SK-N-SH treated with all-trans-retinoic acid at 6 μM for 48 hours (cell line): Measurements from ENCODE around the gene FRMD4A.

Source experiments
- ATAC-seq: fragments of 200-7000 bp; cut with Tn5 transposase; 3 replicates; pipeline ENCODE4 v1.9.1; 2020; ENCODE audit warnings: mild to moderate bottlenecking, moderate library complexity
- ARNTL ChIP-seq: fragments of 450-650 bp; formaldehyde crosslinking; IDR thresholded peaks from 2 replicates; pipeline ENCODE4 v1.5.0; 2020; ENCODE audit warnings: low read depth, mild to moderate bottlenecking, moderate library complexity, borderline replicate concordance
- CREB5 ChIP-seq: fragments of 250-450 bp; sonication (Bioruptor Pico); IDR thresholded peaks from 2 replicates; pipeline ENCODE4 v1.5.1; 2020; ENCODE audit warnings: low read depth, mild to moderate bottlenecking, moderate library complexity
- CSDC2 ChIP-seq: fragments of 250-450 bp; sonication (Bioruptor Pico); IDR thresholded peaks from 2 replicates; pipeline ENCODE4 v1.5.0; 2020; ENCODE audit warnings: mild to moderate bottlenecking, moderate library complexity
- ESRRG ChIP-seq: fragments of 250-450 bp; sonication (Bioruptor Pico); IDR thresholded peaks from 2 replicates; pipeline ENCODE4 v1.6.1; 2021; ENCODE audit warnings: mild to moderate bottlenecking
- GLIS3 ChIP-seq: fragments of 250-450 bp; sonication (Bioruptor Pico); IDR thresholded peaks from 2 replicates; pipeline ENCODE4 v1.5.0; 2020; ENCODE audit warnings: mild to moderate bottlenecking, moderate library complexity
- ISL1 ChIP-seq: fragments of 250-450 bp; sonication (Bioruptor Pico); IDR thresholded peaks from 2 replicates; pipeline ENCODE4 v2.1.2; 2022; ENCODE audit warnings: mild to moderate bottlenecking, moderate library complexity
- OSR1 ChIP-seq: fragments of 250-450 bp; sonication (Bioruptor Pico); IDR thresholded peaks from 2 replicates; pipeline ENCODE4 v1.8.0; 2022; ENCODE audit warnings: moderate library complexity, mild to moderate bottlenecking, inconsistent platforms
- PATZ1 ChIP-seq: fragments of 250-450 bp; sonication (Bioruptor Pico); IDR thresholded peaks from 2 replicates; pipeline ENCODE4 v1.8.0; 2020; ENCODE audit warnings: mild to moderate bottlenecking, moderate library complexity, borderline replicate concordance
- POU6F1 ChIP-seq: fragments of 250-450 bp; sonication (Bioruptor Pico); IDR thresholded peaks from 2 replicates; pipeline ENCODE4 v1.8.0; 2021; ENCODE audit warnings: low read depth, mild to moderate bottlenecking, moderate library complexity, borderline replicate concordance
- PPARA ChIP-seq: fragments of 250-450 bp; sonication (Bioruptor Pico); IDR thresholded peaks from 2 replicates; pipeline ENCODE4 v1.5.0; 2020; ENCODE audit warnings: mild to moderate bottlenecking, borderline replicate concordance
- RARB ChIP-seq: fragments of 250-450 bp; sonication (Bioruptor Pico); IDR thresholded peaks from 2 replicates; pipeline ENCODE4 v1.8.0; 2021; ENCODE audit warnings: mild to moderate bottlenecking, moderate library complexity
- SNAI2 ChIP-seq: fragments of 250-450 bp; sonication (Bioruptor Pico); IDR thresholded peaks from 2 replicates; pipeline ENCODE4 v1.5.0; 2020; ENCODE audit warnings: mild to moderate bottlenecking, moderate library complexity
- TCF4 ChIP-seq: fragments of 250-450 bp; sonication (Bioruptor Pico); IDR thresholded peaks from 2 replicates; pipeline ENCODE4 v1.8.0; 2021; ENCODE audit warnings: mild to moderate bottlenecking, moderate library complexity, borderline replicate concordance
- TOX ChIP-seq: fragments of 250-450 bp; sonication (Bioruptor Pico); IDR thresholded peaks from 2 replicates; pipeline ENCODE4 v1.8.0; 2021; ENCODE audit warnings: mild to moderate bottlenecking, moderate library complexity, borderline replicate concordance
- ZC3H10 ChIP-seq: fragments of 250-450 bp; sonication (Bioruptor Pico); IDR thresholded peaks from 2 replicates; pipeline ENCODE4 v1.5.1; 2021; ENCODE audit warnings: mild to moderate bottlenecking, moderate library complexity
- ZFP3 ChIP-seq: fragments of 250-450 bp; sonication (Bioruptor Pico); IDR thresholded peaks from 2 replicates; pipeline ENCODE4 v1.5.0; 2020; ENCODE audit warnings: mild to moderate bottlenecking, moderate library complexity
- ZFP30 ChIP-seq: fragments of 450-650 bp; formaldehyde crosslinking; IDR thresholded peaks from 2 replicates; pipeline ENCODE4 v1.5.0; 2022; ENCODE audit warnings: mild to moderate bottlenecking, moderate library complexity
- ZNF565 ChIP-seq: fragments of 450-650 bp; formaldehyde crosslinking; conservative IDR thresholded peaks from 2 replicates; pipeline ENCODE4 v1.5.0; 2020; ENCODE audit warnings: low read depth, mild to moderate bottlenecking, moderate library complexity
- ZNF70 ChIP-seq: fragments of 450-650 bp; formaldehyde crosslinking; IDR thresholded peaks from 2 replicates; pipeline ENCODE4 v1.5.0; 2020; ENCODE audit warnings: mild to moderate bottlenecking, moderate library complexity
- ZNF8 ChIP-seq: fragments of 450-650 bp; formaldehyde crosslinking; IDR thresholded peaks from 2 replicates; pipeline ENCODE4 v1.5.0; 2020; ENCODE audit warnings: mild to moderate bottlenecking, moderate library complexity
- TF ChIP-seq, protein P1 (sequence below): fragments of 250-450 bp; sonication (Bioruptor Pico); IDR thresholded peaks from 2 replicates; pipeline ENCODE4 v1.5.1; 2021; ENCODE audit warnings: mild to moderate bottlenecking, moderate library complexity

The FRMD4A gene

DNA sequence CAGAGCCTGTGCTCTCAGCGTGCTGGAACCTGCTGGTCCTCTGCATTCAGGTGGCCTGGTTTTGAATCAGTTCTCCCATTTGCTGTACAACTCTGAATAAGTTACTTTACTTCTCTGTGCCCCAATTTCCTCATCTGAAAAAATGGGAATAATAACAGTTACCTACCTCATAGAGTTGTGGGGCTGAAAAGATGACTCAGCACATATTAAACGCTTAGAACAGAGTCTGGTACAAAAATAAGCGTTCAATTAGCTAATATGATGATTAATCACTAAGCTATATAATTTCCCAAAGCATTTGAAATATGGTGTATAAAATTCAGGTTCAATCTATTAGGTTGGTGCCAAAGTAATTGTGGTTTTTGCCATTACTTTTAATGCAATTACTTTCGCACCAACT, 484.8 kb downstream of the FRMD4A start:
- no peak for ATAC-seq

DNA sequence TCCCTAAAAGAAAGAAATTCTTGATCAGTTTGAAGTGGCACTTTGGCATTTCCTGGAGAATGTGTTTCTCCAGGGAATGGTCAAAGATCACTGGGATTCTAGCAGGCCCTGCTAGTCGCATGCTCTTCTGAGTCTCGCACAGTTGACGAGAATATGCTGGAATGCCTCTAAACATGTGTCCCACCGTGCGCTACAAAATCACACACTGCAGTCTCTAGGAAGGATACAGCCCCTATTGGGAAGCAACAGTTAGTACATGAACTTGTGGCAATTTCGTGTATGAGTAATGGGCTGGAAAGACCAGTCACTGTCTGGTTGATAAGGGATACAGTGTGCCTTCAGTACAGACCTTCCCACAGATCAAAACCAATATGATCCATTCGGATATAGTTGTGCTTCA, 486.1 kb downstream of the FRMD4A start:
- ATAC-seq, result no peak

More for the DNA sequence above, 484.8 kb downstream of the FRMD4A start:
- no peak for TF ChIP-seq CREB5
- no peak for TF ChIP-seq TOX (CRISPR knock-in tag)
- TF ChIP-seq ISL1 (CRISPR knock-in tag), result no peak
- no peak for TF ChIP-seq ZNF70 (CRISPR knock-in tag)
- no peak for TF ChIP-seq GLIS3
- no peak for TF ChIP-seq ESRRG (CRISPR knock-in tag)
- TF ChIP-seq POU6F1, result no peak
- no peak for TF ChIP-seq ZFP30 (CRISPR knock-in tag)
- no peak for TF ChIP-seq ZNF565
- TF ChIP-seq, all 23 proteins: peak for 0

GRCh38 chr10:13842117-13842516, 488.6 kb downstream of the FRMD4A start:
- no peak for TF ChIP-seq GLIS3
- no peak for TF ChIP-seq TCF4 (CRISPR knock-in tag)
- TF ChIP-seq RARB, result no peak
- TF ChIP-seq ZFP3 (CRISPR knock-in tag), result no peak
- no peak for TF ChIP-seq CREB5
- TF ChIP-seq TOX (CRISPR knock-in tag), result no peak
- no peak for TF ChIP-seq ARNTL (CRISPR knock-in tag)
- no peak for TF ChIP-seq PATZ1 (CRISPR knock-in tag)
- TF ChIP-seq ZNF8 (CRISPR knock-in tag), result no peak
- TF ChIP-seq ZNF70 (CRISPR knock-in tag), result no peak
- TF ChIP-seq ESRRG (CRISPR knock-in tag), result no peak
- ATAC-seq, result no peak

More for the DNA sequence above, 486.1 kb downstream of the FRMD4A start:
- TF ChIP-seq ZNF70 (CRISPR knock-in tag) (no peak), ISL1 (CRISPR knock-in tag) (no peak)

DNA sequence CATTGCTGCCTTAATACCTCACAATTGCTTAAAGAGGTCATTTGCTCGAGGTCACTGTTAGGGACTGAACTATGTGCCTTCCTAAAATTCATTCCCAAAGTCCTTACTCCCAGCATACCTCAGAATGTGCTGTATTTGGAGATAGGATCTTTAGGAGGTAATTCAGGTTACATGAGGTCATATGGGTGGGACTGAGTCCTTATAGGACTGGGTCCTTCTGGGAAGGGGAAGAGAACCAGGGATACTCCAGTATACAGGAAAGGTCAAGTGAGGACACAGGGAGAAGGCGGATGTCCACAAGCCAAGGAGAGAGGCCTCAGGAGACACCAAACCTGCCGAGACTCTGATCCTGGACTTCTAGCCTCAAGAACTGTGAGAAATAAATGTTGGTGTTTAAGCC, 490.7 kb downstream of the FRMD4A start:
- TF ChIP-seq OSR1 (CRISPR knock-in tag), result no peak
- TF ChIP-seq, protein P1, sequence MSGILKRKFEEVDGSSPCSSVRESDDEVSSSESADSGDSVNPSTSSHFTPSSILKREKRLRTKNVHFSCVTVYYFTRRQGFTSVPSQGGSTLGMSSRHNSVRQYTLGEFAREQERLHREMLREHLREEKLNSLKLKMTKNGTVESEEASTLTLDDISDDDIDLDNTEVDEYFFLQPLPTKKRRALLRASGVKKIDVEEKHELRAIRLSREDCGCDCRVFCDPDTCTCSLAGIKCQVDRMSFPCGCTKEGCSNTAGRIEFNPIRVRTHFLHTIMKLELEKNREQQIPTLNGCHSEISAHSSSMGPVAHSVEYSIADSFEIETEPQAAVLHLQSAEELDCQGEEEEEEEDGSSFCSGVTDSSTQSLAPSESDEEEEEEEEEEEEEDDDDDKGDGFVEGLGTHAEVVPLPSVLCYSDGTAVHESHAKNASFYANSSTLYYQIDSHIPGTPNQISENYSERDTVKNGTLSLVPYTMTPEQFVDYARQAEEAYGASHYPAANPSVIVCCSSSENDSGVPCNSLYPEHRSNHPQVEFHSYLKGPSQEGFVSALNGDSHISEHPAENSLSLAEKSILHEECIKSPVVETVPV (CRISPR knock-in tag), result no peak
- TF ChIP-seq PPARA, result no peak
- no peak for TF ChIP-seq TCF4 (CRISPR knock-in tag)
- TF ChIP-seq ZFP30 (CRISPR knock-in tag), result no peak
- no peak for TF ChIP-seq POU6F1
- TF ChIP-seq ZC3H10 (CRISPR knock-in tag), result no peak
- no peak for TF ChIP-seq ZNF8 (CRISPR knock-in tag)
- no peak for TF ChIP-seq ZFP3 (CRISPR knock-in tag)
- TF ChIP-seq ARNTL (CRISPR knock-in tag), result no peak
- TF ChIP-seq TOX (CRISPR knock-in tag), result no peak
- TF ChIP-seq SNAI2, result no peak
- no peak for TF ChIP-seq ZNF565
- no peak for TF ChIP-seq CREB5
- TF ChIP-seq RARB, result no peak
- no peak for TF ChIP-seq ZNF70 (CRISPR knock-in tag)
- TF ChIP-seq ESRRG (CRISPR knock-in tag), result no peak
- no peak for TF ChIP-seq CSDC2 (CRISPR knock-in tag)
- no peak for TF ChIP-seq PATZ1 (CRISPR knock-in tag)
- ATAC-seq, result peak; percentile 23
